ENCODE data around the gene ASIP. TPM values are rescaled to one million over a fixed set of nuclear protein-coding genes. Genes with fewer than 3 reads are reported as not detected.
"Not testable (repeated sequence)": the region's sequence is repeated elsewhere in the genome, so short reads cannot be mapped to it uniquely, and the experiment has no call there.

ASIP gene
- total RNA-seq, 4 donors from 2014 or later, result not detected

DNA sequence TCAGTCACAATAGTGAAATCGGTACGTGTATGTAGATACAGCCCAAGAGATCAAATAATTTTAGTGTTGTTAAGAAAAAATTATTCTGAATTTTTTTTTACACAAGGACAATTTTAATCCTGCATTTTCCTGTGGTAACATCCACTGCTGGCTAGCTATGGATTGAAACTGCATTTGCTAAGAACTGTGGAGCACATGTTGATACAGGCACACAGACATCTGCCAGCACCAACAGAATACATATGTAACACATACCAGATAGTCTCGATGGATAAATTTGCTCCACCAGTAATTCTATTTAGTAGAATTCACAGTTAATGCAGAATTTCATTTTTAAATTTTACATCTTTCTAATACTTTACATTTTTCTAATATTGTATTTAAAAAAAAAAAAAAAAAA lies 2.2 kb downstream of the ASIP start:
- TF ChIP-seq CTCF (IDR thresholded peaks at IDR 0.05), result no peak
- DNase-seq (ENCODE audit: low spot score) (no peak), ATAC-seq (ENCODE audit: low FRiP score) (no peak)

- DNase-seq (ENCODE audit: low spot score) (no peak), ATAC-seq (ENCODE audit: low FRiP score) (no peak)
- no peak for TF ChIP-seq CTCF (IDR thresholded peaks at IDR 0.05)
Measured at GRCh38 chr20:34246126-34246626, 5.0 kb downstream of the ASIP start.

DNA sequence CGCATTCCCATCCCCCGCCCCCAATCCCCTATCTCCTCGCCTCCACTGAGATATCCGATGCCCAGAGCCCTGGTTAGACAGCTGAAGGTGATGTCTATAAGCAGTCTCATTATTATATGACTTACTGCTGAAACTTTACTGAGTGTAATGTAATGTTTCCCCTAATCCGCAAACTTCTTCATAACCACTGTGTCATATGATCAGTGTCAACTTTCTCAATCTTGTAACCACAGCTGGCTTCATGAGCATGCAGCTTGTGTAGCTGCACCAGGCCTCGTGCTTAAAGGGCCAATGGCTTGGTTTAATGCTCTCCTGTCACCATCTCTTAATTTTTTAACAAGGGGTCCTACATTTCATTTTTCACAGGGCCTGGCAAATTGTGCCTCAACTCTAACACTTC lies 8.1 kb downstream of the ASIP start:
- DNase-seq (ENCODE audit: low spot score), result no peak
- peak; percentile 14 for ATAC-seq (ENCODE audit: low FRiP score)
- no peak for TF ChIP-seq CTCF (IDR thresholded peaks at IDR 0.05)

- TF ChIP-seq CTCF (IDR thresholded peaks at IDR 0.05), result no peak
Measured at GRCh38 chr20:34250005-34250404, 8.8 kb downstream of the ASIP start.

GRCh38 chr20:34251619-34252018 lies 10.4 kb downstream of the ASIP start:
- DNase-seq (ENCODE audit: low spot score), result no peak
- ATAC-seq (ENCODE audit: low FRiP score), result no peak
- TF ChIP-seq CTCF (IDR thresholded peaks at IDR 0.05), result no peak

More at GRCh38 chr20:34250005-34250404, 8.8 kb downstream of the ASIP start:
- DNase-seq (ENCODE audit: low spot score), result no peak
- ATAC-seq (ENCODE audit: low FRiP score), result no peak

- not testable (repeated sequence) for ATAC-seq (ENCODE audit: low FRiP score); DNase-seq (ENCODE audit: low spot score)
Measured at GRCh38 chr20:34252431-34253086, 11.3 kb downstream of the ASIP start.

DNA sequence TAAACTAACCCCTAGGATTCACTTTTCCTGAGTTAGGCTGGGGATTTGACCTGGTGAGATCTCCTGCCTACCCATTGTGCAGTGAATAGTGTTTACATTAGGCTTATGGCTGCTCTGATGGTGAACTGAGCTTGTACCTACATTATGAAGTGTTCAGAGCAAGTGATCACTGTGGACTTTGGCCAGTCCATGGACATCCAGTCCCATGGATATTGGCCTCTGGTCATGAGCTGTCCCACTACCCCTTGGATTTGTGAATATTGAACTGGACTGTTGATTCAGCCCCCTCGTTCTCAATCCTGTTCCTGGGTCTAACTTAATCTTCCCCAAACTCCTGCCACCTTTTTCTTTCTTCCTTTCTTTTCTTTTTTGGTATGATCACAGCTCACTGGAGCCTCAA lies 13.8 kb downstream of the ASIP start:
- no peak for DNase-seq (ENCODE audit: low spot score)
- no peak for ATAC-seq (ENCODE audit: low FRiP score)
- TF ChIP-seq CTCF (IDR thresholded peaks at IDR 0.05), result no peak

Measured in omental fat pad (tissue), 4 donors.